ENCODE measurements around the gene PACS1. TPM values are rescaled to one million over a fixed set of nuclear protein-coding genes. Genes with fewer than 3 reads are reported as not detected.

PACS1 gene
- total RNA-seq, 3 donors from 2014 or later (not counting 1 experiment from before 2014, with no cell fraction given) = 176 to 204 (median 186) TPM

GRCh38 chr11:66287889-66288670 lies 218.0 kb downstream of the PACS1 start:
- Mint-ChIP-seq H3K27me3 (ENCODE audit: low read depth in 2 of 2) (peaks cover 20 to 21% of the 10 kb centered on the region in 2 donors), H3K36me3 (no peaks in the 10 kb centered on the region), H3K4me3 (peak overlapping the region; percentile 90), H3K9me3 (no peaks in the 10 kb centered on the region), H3K27ac (peak overlapping the region; percentile 87 to 89), H3K4me1 (peaks cover 24 to 46% of the 10 kb centered on the region in 2 donors)
- Histone ChIP-seq H3K9me3 (ENCODE audit: control insufficient read depth, insufficient read depth, low read length) (no peaks in the 10 kb centered on the region), H3K36me3 (ENCODE audit: control insufficient read depth, insufficient read depth, low read length) (peaks cover 3% of the 10 kb centered on the region), H3K4me3 (ENCODE audit: low read length) (peak overlapping the region; percentile 69), H3K4me1 (ENCODE audit: control insufficient read depth, insufficient read depth, low read length) (peaks cover 39% of the 10 kb centered on the region), H3K27me3 (ENCODE audit: control insufficient read depth, insufficient read depth, low read length) (peaks cover 11% of the 10 kb centered on the region), H3K27ac (ENCODE audit: low read length) (peak overlapping the region; percentile 82)
- ATAC-seq (no peak), DNase-seq (peak in 1 of 2 donors; percentile 19)
- WGBS (ENCODE audit: insufficient coverage) = 57% methylated on average over 20 of the region's 20 CpGs
- TF ChIP-seq, protein P1, sequence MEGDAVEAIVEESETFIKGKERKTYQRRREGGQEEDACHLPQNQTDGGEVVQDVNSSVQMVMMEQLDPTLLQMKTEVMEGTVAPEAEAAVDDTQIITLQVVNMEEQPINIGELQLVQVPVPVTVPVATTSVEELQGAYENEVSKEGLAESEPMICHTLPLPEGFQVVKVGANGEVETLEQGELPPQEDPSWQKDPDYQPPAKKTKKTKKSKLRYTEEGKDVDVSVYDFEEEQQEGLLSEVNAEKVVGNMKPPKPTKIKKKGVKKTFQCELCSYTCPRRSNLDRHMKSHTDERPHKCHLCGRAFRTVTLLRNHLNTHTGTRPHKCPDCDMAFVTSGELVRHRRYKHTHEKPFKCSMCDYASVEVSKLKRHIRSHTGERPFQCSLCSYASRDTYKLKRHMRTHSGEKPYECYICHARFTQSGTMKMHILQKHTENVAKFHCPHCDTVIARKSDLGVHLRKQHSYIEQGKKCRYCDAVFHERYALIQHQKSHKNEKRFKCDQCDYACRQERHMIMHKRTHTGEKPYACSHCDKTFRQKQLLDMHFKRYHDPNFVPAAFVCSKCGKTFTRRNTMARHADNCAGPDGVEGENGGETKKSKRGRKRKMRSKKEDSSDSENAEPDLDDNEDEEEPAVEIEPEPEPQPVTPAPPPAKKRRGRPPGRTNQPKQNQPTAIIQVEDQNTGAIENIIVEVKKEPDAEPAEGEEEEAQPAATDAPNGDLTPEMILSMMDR (IDR thresholded peaks at IDR 0.05) = no peak
- intact Hi-C loops (cut with micrococcal nuclease) = no loop called here

GRCh38 chr11:66288671-66289547 lies 218.8 kb downstream of the PACS1 start, which contains the start of gene YIF1A:
Gene YIF1A, minus strand, starts transcription at chr11:66289143. Its CDS starts 158 bp downstream, at chr11:66288985.
- Mint-ChIP-seq H3K27ac (peak within 1 kb of the TSS; percentile 87 to 89), H3K4me1 (peaks cover 24 to 43% of the 10 kb centered on the region in 2 donors), H3K9me3 (no peaks in the 10 kb centered on the region), H3K36me3 (no peaks in the 10 kb centered on the region), H3K4me3 (peak within 1 kb of the TSS; percentile 96), H3K27me3 (ENCODE audit: low read depth in 2 of 2) (peaks cover 28% of the 10 kb centered on the region in 2 donors)
- H3K4me3 ChIP-seq (ENCODE audit: low read length) = peak within 1 kb of the TSS; percentile 69
- TF ChIP-seq, protein P1 (IDR thresholded peaks at IDR 0.05) = no peak
- DNase-seq (peak; percentile 97 to 99), ATAC-seq (peak; percentile 91 to 98 (median 91))
- peaks cover 37% of the 10 kb centered on the region for H3K4me1 ChIP-seq (ENCODE audit: control insufficient read depth, insufficient read depth, low read length)
- under 1% methylated on average over 87 of the region's 87 CpGs for WGBS (ENCODE audit: insufficient coverage)
- H3K9me3 ChIP-seq (ENCODE audit: control insufficient read depth, insufficient read depth, low read length) = no peaks in the 10 kb centered on the region
- H3K36me3 ChIP-seq (ENCODE audit: control insufficient read depth, insufficient read depth, low read length) = peaks cover 2% of the 10 kb centered on the region
- peaks cover 11% of the 10 kb centered on the region for H3K27me3 ChIP-seq (ENCODE audit: control insufficient read depth, insufficient read depth, low read length)
- peak within 1 kb of the TSS; percentile 82 for H3K27ac ChIP-seq (ENCODE audit: low read length)
- intact Hi-C loops (cut with micrococcal nuclease) = loop anchor here (1.0 kb wide), 1 partner anchor 21 kb away; the partner anchor contains the start of gene RAB1B

- WGBS (ENCODE audit: insufficient coverage) = 11% methylated on average over 36 of the region's 36 CpGs
- intact Hi-C loops (cut with micrococcal nuclease) = loop anchor here (1.0 kb wide), 1 partner anchor 21 kb away; the partner anchor contains the start of gene RAB1B
- Histone ChIP-seq H3K4me3 (ENCODE audit: low read length) (peak overlapping the region; percentile 69), H3K27me3 (ENCODE audit: control insufficient read depth, insufficient read depth, low read length) (peaks cover 11% of the 10 kb centered on the region), H3K9me3 (ENCODE audit: control insufficient read depth, insufficient read depth, low read length) (no peaks in the 10 kb centered on the region), H3K36me3 (ENCODE audit: control insufficient read depth, insufficient read depth, low read length) (no peaks in the 10 kb centered on the region), H3K27ac (ENCODE audit: low read length) (peak overlapping the region; percentile 72), H3K4me1 (ENCODE audit: control insufficient read depth, insufficient read depth, low read length) (peaks cover 37% of the 10 kb centered on the region)
- Mint-ChIP-seq H3K4me3 (peak overlapping the region; percentile 96), H3K27ac (peak overlapping the region; percentile 87 to 89), H3K4me1 (peaks cover 24 to 43% of the 10 kb centered on the region in 2 donors), H3K9me3 (no peaks in the 10 kb centered on the region), H3K27me3 (ENCODE audit: low read depth in 2 of 2) (peaks cover 28% of the 10 kb centered on the region in 2 donors), H3K36me3 (no peaks in the 10 kb centered on the region)
- DNase-seq = peak; percentile 63 to 85
- peak; percentile 35 to 50 (median 38) for ATAC-seq
- TF ChIP-seq, protein P1 (IDR thresholded peaks at IDR 0.05) = no peak
These were observed 219.7 kb downstream of the PACS1 start for GRCh38 chr11:66289548-66290329.
